Measurements from ENCODE around the gene TBL1X.

- TF ChIP-seq POLR2AphosphoS5 (IDR thresholded peaks at IDR 0.05) = no peak
- no peak for TF ChIP-seq CTCF (IDR thresholded peaks at IDR 0.05)
Observed at GRCh38 chrX:9598344-9598743, 133.5 kb downstream of the TBL1X start.

Data from stomach (tissue), 4 donors.